ENCODE results near the gene RELB. TPM values are rescaled to one million over a fixed set of nuclear protein-coding genes. Genes with fewer than 3 reads are reported as not detected.
A peak's percentile ranks its signal among the peaks of the same experiment; 100 is the strongest.

The RELB gene
- total RNA-seq, 2 donors from 2014 or later = 9.5 to 14.5 TPM

GRCh38 chr19:45075301-45076028, 74.2 kb downstream of the RELB start:
- 2 to 4% methylated on average over 11 to 20 of the region's 26 CpGs for WGBS, 2 experiments (ENCODE audit: insufficient coverage in 1 of 2, insufficient read length in 1 of 2)
- TF ChIP-seq CTCF (conservative IDR thresholded peaks at IDR 0.05) = no peak
- H3K9ac ChIP-seq (ENCODE audit: extremely low read depth, low read length, poor library complexity, severe bottlenecking) = peak overlapping the region; percentile 3
- peak; percentile 88 for DNase-seq
- no peaks in the 10 kb centered on the region for H3K9me3 ChIP-seq (ENCODE audit: control insufficient read depth, low read length)
- peak overlapping the region; percentile 82 for H3K4me3 ChIP-seq (ENCODE audit: low read length)
- Mint-ChIP-seq H3K36me3 (ENCODE audit: low read depth) (peaks cover 19% of the 10 kb centered on the region), H3K27ac (peak overlapping the region; percentile 85), H3K4me3 (peak overlapping the region; percentile 76), H3K27me3 (ENCODE audit: insufficient read depth) (no peaks in the 10 kb centered on the region), H3K9me3 (no peaks in the 10 kb centered on the region), H3K4me1 (peaks cover 17% of the 10 kb centered on the region)
- peaks cover 10% of the 10 kb centered on the region for H3K4me1 ChIP-seq (ENCODE audit: control insufficient read depth, insufficient read depth, low read length)
- no peak overlapping the region for H3K27ac ChIP-seq (ENCODE audit: low read depth, low read length)
- no peaks in the 10 kb centered on the region for H3K27me3 ChIP-seq (ENCODE audit: control insufficient read depth, insufficient read depth, low read length, poor library complexity, severe bottlenecking)
- H3K36me3 ChIP-seq (ENCODE audit: control insufficient read depth, insufficient read depth, low read length) = peaks cover 10% of the 10 kb centered on the region

- Histone ChIP-seq H3K27me3 (ENCODE audit: control insufficient read depth, insufficient read depth, low read length, poor library complexity, severe bottlenecking) (no peaks in the 10 kb centered on the region), H3K9me3 (ENCODE audit: control insufficient read depth, low read length) (no peaks in the 10 kb centered on the region), H3K36me3 (ENCODE audit: control insufficient read depth, insufficient read depth, low read length) (peaks cover 9% of the 10 kb centered on the region), H3K9ac (ENCODE audit: extremely low read depth, low read length, poor library complexity, severe bottlenecking) (peak within 1 kb of the TSS; percentile 17), H3K4me1 (ENCODE audit: control insufficient read depth, insufficient read depth, low read length) (peaks cover 10% of the 10 kb centered on the region), H3K4me3 (ENCODE audit: low read length) (peak within 1 kb of the TSS; percentile 82), H3K27ac (ENCODE audit: low read depth, low read length) (no peak within 1 kb of the TSS)
- peak within 1 kb of the TSS; percentile 93 for H3K27ac Mint-ChIP-seq
- H3K9me3 Mint-ChIP-seq = no peaks in the 10 kb centered on the region
- TF ChIP-seq CTCF (conservative IDR thresholded peaks at IDR 0.05) = no peak
- peaks cover 14% of the 10 kb centered on the region for H3K36me3 Mint-ChIP-seq (ENCODE audit: low read depth)
- H3K4me1 Mint-ChIP-seq = peaks cover 24% of the 10 kb centered on the region
- peak within 1 kb of the TSS; percentile 99 for H3K4me3 Mint-ChIP-seq
- no peaks in the 10 kb centered on the region for H3K27me3 Mint-ChIP-seq (ENCODE audit: insufficient read depth)
- DNase-seq = peak; percentile 94
- 2 to 3% methylated on average over 66 to 81 of the region's 81 CpGs for WGBS, 2 experiments (ENCODE audit: insufficient coverage in 1 of 2, insufficient read length in 1 of 2)
Measured at GRCh38 chr19:45076029-45076850, 75.0 kb downstream of the RELB start, which contains the start of gene ZNF296. Gene ZNF296 (minus strand): TSS chr19:45076478. CDS start chr19:45076373, 105 bp downstream.

GRCh38 chr19:45076851-45077730, 75.8 kb downstream of the RELB start:
- Histone ChIP-seq H3K4me3 (ENCODE audit: low read length) (peak overlapping the region; percentile 82), H3K9me3 (ENCODE audit: control insufficient read depth, low read length) (no peaks in the 10 kb centered on the region), H3K27me3 (ENCODE audit: control insufficient read depth, insufficient read depth, low read length, poor library complexity, severe bottlenecking) (no peaks in the 10 kb centered on the region), H3K36me3 (ENCODE audit: control insufficient read depth, insufficient read depth, low read length) (peaks cover 13% of the 10 kb centered on the region), H3K4me1 (ENCODE audit: control insufficient read depth, insufficient read depth, low read length) (peaks cover 10% of the 10 kb centered on the region), H3K9ac (ENCODE audit: extremely low read depth, low read length, poor library complexity, severe bottlenecking) (peak overlapping the region; percentile 17), H3K27ac (ENCODE audit: low read depth, low read length) (no peak overlapping the region)
- no peak for TF ChIP-seq CTCF (conservative IDR thresholded peaks at IDR 0.05)
- peak overlapping the region; percentile 99 for H3K4me3 Mint-ChIP-seq
- no peaks in the 10 kb centered on the region for H3K9me3 Mint-ChIP-seq
- peak overlapping the region; percentile 93 for H3K27ac Mint-ChIP-seq
- H3K4me1 Mint-ChIP-seq = peaks cover 31% of the 10 kb centered on the region
- H3K36me3 Mint-ChIP-seq (ENCODE audit: low read depth) = peaks cover 19% of the 10 kb centered on the region
- no peak for DNase-seq
- H3K27me3 Mint-ChIP-seq (ENCODE audit: insufficient read depth) = no peaks in the 10 kb centered on the region
- WGBS, 2 experiments (ENCODE audit: insufficient coverage in 1 of 2, insufficient read length in 1 of 2) = 71 to 82% methylated on average over 10 to 15 of the region's 15 CpGs
